ENCODE data around the gene MON1A. TPM values are rescaled to one million over a fixed set of nuclear protein-coding genes. Genes with fewer than 3 reads are reported as not detected.

MON1A gene
- total and polyA plus RNA-seq, 7 donors, result 5.4 to 16.3 (median 10.4) TPM

DNA sequence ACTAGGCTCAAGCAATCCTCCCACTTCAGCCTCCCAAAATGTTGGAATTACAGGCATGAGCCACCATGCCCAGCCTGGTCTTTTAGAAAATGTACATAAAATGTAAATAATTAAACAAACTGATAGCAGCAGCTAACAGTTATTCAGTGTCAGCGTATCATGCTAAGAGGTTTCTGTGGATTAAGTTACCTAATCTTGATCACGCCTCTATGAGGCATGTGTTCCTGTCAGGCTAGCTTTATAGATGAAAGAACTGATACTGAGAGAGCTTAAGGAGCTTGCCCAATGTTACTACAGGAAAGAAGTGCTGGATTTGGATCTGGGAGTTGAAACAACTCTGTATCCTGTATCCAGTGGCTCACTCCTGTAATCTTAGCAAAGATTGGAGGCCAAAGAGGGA lies 14.7 kb downstream of the MON1A start:
- no peaks in the 10 kb centered on the region for H3K27me3 ChIP-seq
- no peak overlapping the region for H3K4me3 ChIP-seq
- no peaks in the 10 kb centered on the region for H3K4me1 ChIP-seq
- peaks cover 0 to 30% (median 12%) of the 10 kb centered on the region in 4 donors for H3K36me3 ChIP-seq
- no peak overlapping the region for H3K27ac ChIP-seq
- intact Hi-C loops (cut with DNase I), result no loop called here
- no peak for DNase-seq
- H3K9me3 ChIP-seq, result no peaks in the 10 kb centered on the region
- 33 to 72% methylated on average over 2 of the region's 2 CpGs for WGBS, 2 donors
- TF ChIP-seq EP300 (IDR thresholded peaks at IDR 0.05) (no peak), POLR2AphosphoS5 (IDR thresholded peaks at IDR 0.05) (no peak), POLR2A (IDR thresholded peaks at IDR 0.05) (no peak)
- TF ChIP-seq, protein P1, sequence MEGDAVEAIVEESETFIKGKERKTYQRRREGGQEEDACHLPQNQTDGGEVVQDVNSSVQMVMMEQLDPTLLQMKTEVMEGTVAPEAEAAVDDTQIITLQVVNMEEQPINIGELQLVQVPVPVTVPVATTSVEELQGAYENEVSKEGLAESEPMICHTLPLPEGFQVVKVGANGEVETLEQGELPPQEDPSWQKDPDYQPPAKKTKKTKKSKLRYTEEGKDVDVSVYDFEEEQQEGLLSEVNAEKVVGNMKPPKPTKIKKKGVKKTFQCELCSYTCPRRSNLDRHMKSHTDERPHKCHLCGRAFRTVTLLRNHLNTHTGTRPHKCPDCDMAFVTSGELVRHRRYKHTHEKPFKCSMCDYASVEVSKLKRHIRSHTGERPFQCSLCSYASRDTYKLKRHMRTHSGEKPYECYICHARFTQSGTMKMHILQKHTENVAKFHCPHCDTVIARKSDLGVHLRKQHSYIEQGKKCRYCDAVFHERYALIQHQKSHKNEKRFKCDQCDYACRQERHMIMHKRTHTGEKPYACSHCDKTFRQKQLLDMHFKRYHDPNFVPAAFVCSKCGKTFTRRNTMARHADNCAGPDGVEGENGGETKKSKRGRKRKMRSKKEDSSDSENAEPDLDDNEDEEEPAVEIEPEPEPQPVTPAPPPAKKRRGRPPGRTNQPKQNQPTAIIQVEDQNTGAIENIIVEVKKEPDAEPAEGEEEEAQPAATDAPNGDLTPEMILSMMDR (IDR thresholded peaks at IDR 0.05), result no peak

DNA sequence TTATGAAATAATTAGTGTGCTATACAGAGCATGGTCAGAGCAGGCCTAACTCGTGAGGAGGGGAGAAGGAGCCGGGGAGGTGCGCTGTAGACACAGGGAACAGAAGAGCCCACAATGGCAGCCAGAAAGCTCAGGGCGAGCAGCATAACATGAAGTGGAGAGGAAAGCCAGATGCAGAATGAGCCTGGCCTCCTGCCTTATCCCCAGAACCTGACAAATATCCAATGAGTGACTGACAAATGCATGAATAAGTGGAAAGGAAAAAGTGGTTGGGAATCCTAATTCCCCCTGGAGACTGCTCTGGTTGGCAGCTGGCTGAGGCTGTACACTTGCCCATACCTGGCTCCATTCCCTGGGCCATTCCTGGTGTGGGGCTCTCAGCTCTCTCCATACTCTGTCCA lies 16.7 kb downstream of the MON1A start:
- intact Hi-C loops (cut with DNase I), result no loop called here

DNA sequence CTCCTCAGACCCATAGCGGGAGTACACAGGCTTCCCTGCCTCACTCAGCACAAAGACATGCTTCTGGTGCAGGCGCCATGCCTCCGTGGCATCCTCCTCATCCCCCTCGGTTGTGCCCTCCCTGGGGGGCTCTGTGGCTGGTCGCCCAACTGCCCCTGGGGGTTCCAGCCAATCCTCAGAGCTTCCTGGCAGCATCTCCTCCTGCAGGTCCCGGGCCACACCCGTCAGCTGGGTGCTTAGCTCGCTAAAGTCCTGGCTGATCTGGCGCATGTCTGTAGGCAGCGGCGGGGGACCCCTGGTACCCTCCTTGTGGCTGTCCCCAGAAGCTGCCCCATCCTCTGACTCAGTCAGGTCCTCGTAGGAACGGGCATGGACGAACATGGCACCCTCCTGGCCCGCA lies 18.0 kb downstream of the MON1A start:
- 92 to 93% methylated on average over 15 of the region's 15 CpGs for WGBS, 2 donors
- TF ChIP-seq, protein P1 (IDR thresholded peaks at IDR 0.05), result no peak
- TF ChIP-seq POLR2A (IDR thresholded peaks at IDR 0.05) (no peak), EP300 (IDR thresholded peaks at IDR 0.05) (no peak), POLR2AphosphoS5 (IDR thresholded peaks at IDR 0.05) (no peak)
- H3K27ac ChIP-seq, result no peak overlapping the region
- H3K36me3 ChIP-seq, result peaks cover 0 to 42% (median 15%) of the 10 kb centered on the region in 4 donors
- H3K27me3 ChIP-seq, result no peaks in the 10 kb centered on the region
- peaks cover 0 to under 1% (median under 1%) of the 10 kb centered on the region in 4 donors for H3K4me1 ChIP-seq
- H3K9me3 ChIP-seq, result no peaks in the 10 kb centered on the region
- no peak overlapping the region for H3K4me3 ChIP-seq
- intact Hi-C loops (cut with DNase I), result no loop called here
- DNase-seq, result no peak

More for the DNA sequence above, 16.7 kb downstream of the MON1A start:
- no peak for DNase-seq
- H3K9me3 ChIP-seq, result no peaks in the 10 kb centered on the region
- no peak overlapping the region for H3K27ac ChIP-seq
- peaks cover 0 to 42% (median 15%) of the 10 kb centered on the region in 4 donors for H3K36me3 ChIP-seq
- no peak overlapping the region for H3K4me3 ChIP-seq
- TF ChIP-seq POLR2A (IDR thresholded peaks at IDR 0.05) (no peak), POLR2AphosphoS5 (IDR thresholded peaks at IDR 0.05) (no peak), EP300 (IDR thresholded peaks at IDR 0.05) (no peak)
- TF ChIP-seq, protein P1 (IDR thresholded peaks at IDR 0.05), result no peak
- no peaks in the 10 kb centered on the region for H3K27me3 ChIP-seq
- WGBS, 2 donors, result 94 to 95% methylated on average over 4 of the region's 4 CpGs
- H3K4me1 ChIP-seq, result no peaks in the 10 kb centered on the region

DNA sequence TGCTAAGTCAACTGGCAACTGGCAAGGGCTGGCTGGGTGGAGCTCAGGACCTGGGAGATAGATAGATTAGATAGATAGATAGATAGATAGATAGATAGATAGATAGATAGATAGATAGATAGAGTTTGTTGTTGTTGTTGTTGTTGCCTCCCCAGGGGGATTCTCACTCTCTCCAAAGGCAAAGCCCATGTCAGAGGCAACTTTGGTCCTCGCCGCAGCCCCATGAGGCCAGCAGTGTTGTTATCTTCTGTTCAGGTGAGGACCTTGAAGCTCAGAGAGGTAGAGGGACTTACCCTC lies 18.5 kb downstream of the MON1A start:
- peaks cover 0 to 6% (median 6%) of the 10 kb centered on the region in 4 donors for H3K4me1 ChIP-seq
- no peak overlapping the region for H3K4me3 ChIP-seq
- no peak overlapping the region for H3K27ac ChIP-seq
- DNase-seq, result no peak
- intact Hi-C loops (cut with DNase I), result no loop called here
- TF ChIP-seq EP300 (IDR thresholded peaks at IDR 0.05) (no peak), POLR2A (IDR thresholded peaks at IDR 0.05) (no peak), POLR2AphosphoS5 (IDR thresholded peaks at IDR 0.05) (no peak)
- TF ChIP-seq, protein P1 (IDR thresholded peaks at IDR 0.05), result no peak
- WGBS, 2 donors, result 91 to 94% methylated on average over 2 of the region's 2 CpGs
- no peaks in the 10 kb centered on the region for H3K9me3 ChIP-seq
- H3K27me3 ChIP-seq, result no peaks in the 10 kb centered on the region
- peaks cover 0 to 42% (median 15%) of the 10 kb centered on the region in 4 donors for H3K36me3 ChIP-seq
